ENCODE measurements around the gene PSMD11. TPM values are rescaled to one million over a fixed set of nuclear protein-coding genes. Genes with fewer than 3 reads are reported as not detected.

PSMD11 gene
- total and polyA plus RNA-seq, 4 donors: 47.8 to 87.9 (median 67.6) TPM

DNA sequence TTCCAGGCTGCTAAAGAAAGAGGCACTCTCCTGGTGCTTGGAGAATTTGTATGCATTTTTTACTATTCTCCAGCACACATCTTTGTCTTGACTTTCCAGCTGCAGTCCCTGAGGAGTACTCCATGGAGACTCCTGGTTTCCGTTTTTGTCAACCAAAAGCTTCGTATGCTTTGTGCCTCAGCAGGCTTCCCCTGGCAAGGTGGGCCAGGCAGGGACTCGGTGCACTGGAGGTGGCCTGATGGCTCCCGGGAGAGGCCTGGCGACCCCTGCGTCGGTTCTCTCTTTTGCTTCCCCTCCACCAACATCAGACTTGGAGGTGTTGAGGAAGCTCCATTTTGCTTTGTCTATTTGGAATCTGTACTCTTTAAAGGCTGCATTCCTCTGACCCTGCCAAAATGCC lies 66.2 kb downstream of the PSMD11 start:
- Histone ChIP-seq H3K9me3 (ENCODE audit: control insufficient read depth in 4 of 4, insufficient read depth in 3 of 4, low read length in 3 of 4) (no peaks in the 10 kb centered on the region), H3K27me3 (ENCODE audit: control insufficient read depth in 3 of 3, insufficient read depth in 3 of 3, low read length in 2 of 3) (no peaks in the 10 kb centered on the region), H3K4me3 (no peak overlapping the region), H3K9ac (ENCODE audit: insufficient read depth in 1 of 2, low read length in 2 of 2) (no peak overlapping the region), H3K27ac (ENCODE audit: low read depth in 1 of 2, low read length in 1 of 2) (no peak overlapping the region), H3K4me1 (ENCODE audit: control insufficient read depth in 5 of 5, insufficient read depth in 5 of 5, low read length in 5 of 5) (no peaks in the 10 kb centered on the region), H3K36me3 (ENCODE audit: control insufficient read depth in 4 of 4, insufficient read depth in 4 of 4, low read length in 4 of 4) (no peaks in the 10 kb centered on the region)
- TF ChIP-seq, protein P1, sequence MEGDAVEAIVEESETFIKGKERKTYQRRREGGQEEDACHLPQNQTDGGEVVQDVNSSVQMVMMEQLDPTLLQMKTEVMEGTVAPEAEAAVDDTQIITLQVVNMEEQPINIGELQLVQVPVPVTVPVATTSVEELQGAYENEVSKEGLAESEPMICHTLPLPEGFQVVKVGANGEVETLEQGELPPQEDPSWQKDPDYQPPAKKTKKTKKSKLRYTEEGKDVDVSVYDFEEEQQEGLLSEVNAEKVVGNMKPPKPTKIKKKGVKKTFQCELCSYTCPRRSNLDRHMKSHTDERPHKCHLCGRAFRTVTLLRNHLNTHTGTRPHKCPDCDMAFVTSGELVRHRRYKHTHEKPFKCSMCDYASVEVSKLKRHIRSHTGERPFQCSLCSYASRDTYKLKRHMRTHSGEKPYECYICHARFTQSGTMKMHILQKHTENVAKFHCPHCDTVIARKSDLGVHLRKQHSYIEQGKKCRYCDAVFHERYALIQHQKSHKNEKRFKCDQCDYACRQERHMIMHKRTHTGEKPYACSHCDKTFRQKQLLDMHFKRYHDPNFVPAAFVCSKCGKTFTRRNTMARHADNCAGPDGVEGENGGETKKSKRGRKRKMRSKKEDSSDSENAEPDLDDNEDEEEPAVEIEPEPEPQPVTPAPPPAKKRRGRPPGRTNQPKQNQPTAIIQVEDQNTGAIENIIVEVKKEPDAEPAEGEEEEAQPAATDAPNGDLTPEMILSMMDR (IDR thresholded peaks at IDR 0.05; ENCODE audit: control extremely low read depth, extremely low read depth): no peak
- ATAC-seq (ENCODE audit: insufficient read depth, low FRiP score) (no peak), DNase-seq (no peak)
- 94% methylated on average over 7 of the region's 7 CpGs for WGBS, 2 donors

DNA sequence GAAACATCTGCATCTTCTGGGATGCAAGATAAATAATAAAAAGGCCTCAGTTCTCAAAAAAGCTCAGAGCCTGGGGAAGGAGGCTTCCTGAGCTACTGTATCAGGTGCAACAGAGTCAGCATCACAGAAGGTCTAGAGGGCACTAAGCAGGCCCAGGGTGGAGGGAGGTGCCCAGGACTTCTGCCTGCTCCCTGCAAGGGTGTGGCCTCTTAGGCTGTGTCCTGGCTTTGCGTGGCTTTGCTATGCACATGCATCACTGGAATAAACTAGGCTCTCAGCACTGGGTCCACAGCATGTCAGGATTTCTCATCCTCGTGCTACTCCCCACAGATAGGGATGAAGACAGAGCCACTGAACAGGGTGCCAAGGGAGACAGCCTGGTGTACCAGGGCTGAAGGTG lies 68.0 kb downstream of the PSMD11 start:
- Histone ChIP-seq H3K9ac (ENCODE audit: insufficient read depth in 1 of 2, low read length in 2 of 2) (no peak overlapping the region), H3K27ac (ENCODE audit: low read depth in 1 of 2, low read length in 1 of 2) (no peak overlapping the region), H3K9me3 (ENCODE audit: control insufficient read depth in 4 of 4, insufficient read depth in 3 of 4, low read length in 3 of 4) (no peaks in the 10 kb centered on the region), H3K36me3 (ENCODE audit: control insufficient read depth in 4 of 4, insufficient read depth in 4 of 4, low read length in 4 of 4) (no peaks in the 10 kb centered on the region), H3K4me1 (ENCODE audit: control insufficient read depth in 5 of 5, insufficient read depth in 5 of 5, low read length in 5 of 5) (no peaks in the 10 kb centered on the region), H3K27me3 (ENCODE audit: control insufficient read depth in 3 of 3, insufficient read depth in 3 of 3, low read length in 2 of 3) (no peaks in the 10 kb centered on the region), H3K4me3 (no peak overlapping the region)
- TF ChIP-seq, protein P1 (IDR thresholded peaks at IDR 0.05; ENCODE audit: control extremely low read depth, extremely low read depth): no peak
- ATAC-seq (ENCODE audit: insufficient read depth, low FRiP score) (no peak), DNase-seq (no peak)
- 88 to 93% methylated on average over 2 of the region's 2 CpGs for WGBS, 2 donors

DNA sequence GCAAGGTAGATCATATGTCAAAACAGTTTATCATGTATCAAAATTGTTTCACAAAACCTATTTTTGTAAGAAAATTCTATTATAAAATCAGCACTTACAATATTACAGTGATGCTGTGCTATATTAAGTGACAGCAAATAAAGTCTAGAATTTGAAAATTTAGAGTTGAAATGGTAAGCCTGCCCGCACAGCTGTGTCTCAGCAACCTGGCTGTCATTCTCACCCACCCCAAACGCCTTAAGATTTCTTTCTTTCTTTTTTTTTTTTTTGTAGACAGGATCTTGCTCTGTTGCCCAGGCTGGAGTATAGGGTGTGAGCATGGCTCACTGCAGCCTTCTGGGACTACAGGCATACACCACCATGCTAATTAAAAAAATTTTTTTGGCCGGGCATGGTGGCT lies 69.3 kb downstream of the PSMD11 start:
- Histone ChIP-seq H3K36me3 (ENCODE audit: control insufficient read depth in 4 of 4, insufficient read depth in 4 of 4, low read length in 4 of 4) (no peaks in the 10 kb centered on the region), H3K9me3 (ENCODE audit: control insufficient read depth in 4 of 4, insufficient read depth in 3 of 4, low read length in 3 of 4) (no peaks in the 10 kb centered on the region), H3K27ac (ENCODE audit: low read depth in 1 of 2, low read length in 1 of 2) (no peak overlapping the region), H3K27me3 (ENCODE audit: control insufficient read depth in 3 of 3, insufficient read depth in 3 of 3, low read length in 2 of 3) (no peaks in the 10 kb centered on the region), H3K9ac (ENCODE audit: insufficient read depth in 1 of 2, low read length in 2 of 2) (no peak overlapping the region), H3K4me3 (no peak overlapping the region), H3K4me1 (ENCODE audit: control insufficient read depth in 5 of 5, insufficient read depth in 5 of 5, low read length in 5 of 5) (peaks cover 0 to under 1% (median 0%) of the 10 kb centered on the region in 5 donors)
- ATAC-seq (ENCODE audit: insufficient read depth, low FRiP score) (no peak), DNase-seq (no peak)
- WGBS, 2 donors: 90 to 95% methylated on average over 3 of the region's 3 CpGs
- TF ChIP-seq, protein P1 (IDR thresholded peaks at IDR 0.05; ENCODE audit: control extremely low read depth, extremely low read depth): no peak

DNA sequence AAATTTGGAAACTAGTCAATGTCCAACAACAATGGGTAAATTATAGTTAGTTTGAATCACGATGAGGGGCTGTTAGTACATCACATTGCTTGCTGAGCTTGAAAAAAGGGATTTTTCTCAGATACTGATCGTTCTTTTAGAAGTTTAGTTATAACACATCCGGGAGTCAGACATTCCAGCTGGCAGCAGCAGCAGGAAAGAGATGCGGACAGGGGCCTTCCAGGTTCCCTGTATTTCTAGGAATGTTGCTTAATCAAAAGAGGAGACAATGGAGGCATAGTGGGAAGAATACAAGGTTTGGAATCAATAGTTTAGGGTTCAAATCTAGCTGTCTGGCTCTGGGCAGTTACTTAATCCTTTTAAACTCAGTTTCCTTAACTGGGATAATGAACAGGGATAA lies 70.3 kb downstream of the PSMD11 start:
- H3K9me3 ChIP-seq (ENCODE audit: control insufficient read depth in 4 of 4, insufficient read depth in 3 of 4, low read length in 3 of 4): no peaks in the 10 kb centered on the region
- H3K4me3 ChIP-seq: no peak overlapping the region
- peaks cover 0 to 7% (median 0%) of the 10 kb centered on the region in 5 donors for H3K4me1 ChIP-seq (ENCODE audit: control insufficient read depth in 5 of 5, insufficient read depth in 5 of 5, low read length in 5 of 5)
- DNase-seq (no peak), ATAC-seq (ENCODE audit: insufficient read depth, low FRiP score) (no peak)
- no peaks in the 10 kb centered on the region for H3K36me3 ChIP-seq (ENCODE audit: control insufficient read depth in 4 of 4, insufficient read depth in 4 of 4, low read length in 4 of 4)
- no peak overlapping the region for H3K9ac ChIP-seq (ENCODE audit: insufficient read depth in 1 of 2, low read length in 2 of 2)
- 70 to 85% methylated on average over 4 of the region's 4 CpGs for WGBS, 2 donors
- no peak overlapping the region for H3K27ac ChIP-seq (ENCODE audit: low read depth in 1 of 2, low read length in 1 of 2)
- no peaks in the 10 kb centered on the region for H3K27me3 ChIP-seq (ENCODE audit: control insufficient read depth in 3 of 3, insufficient read depth in 3 of 3, low read length in 2 of 3)
- TF ChIP-seq, protein P1 (IDR thresholded peaks at IDR 0.05; ENCODE audit: control extremely low read depth, extremely low read depth): no peak

Measured in lung (tissue), 12 donors.